ENCODE results near the gene ACP5.

The ACP5 gene

GRCh38 chr19:11547929-11548700, 29.3 kb downstream of the ACP5 start:
- DNase-seq (ENCODE audit: low spot score) = no peak

- no peak for DNase-seq (ENCODE audit: low spot score)
Observed at GRCh38 chr19:11541238-11541637, 36.2 kb downstream of the ACP5 start.

GRCh38 chr19:11540645-11541044, 36.8 kb downstream of the ACP5 start:
- DNase-seq (ENCODE audit: low spot score) = no peak

GRCh38 chr19:11539495-11540365, 37.7 kb downstream of the ACP5 start:
- no peak for DNase-seq (ENCODE audit: low spot score)

GRCh38 chr19:11538232-11539036, 39.0 kb downstream of the ACP5 start, which contains the start of gene CNN1:
Gene CNN1, plus strand, starts transcription at chr19:11538851. Its CDS starts 77 bp downstream, at chr19:11538928.
- peak; percentile 78 for DNase-seq (ENCODE audit: low spot score)

- peak; percentile 88 for DNase-seq (ENCODE audit: low spot score)
Observed at GRCh38 chr19:11535792-11536595, 41.5 kb downstream of the ACP5 start.

GRCh38 chr19:11534948-11535347, 42.5 kb downstream of the ACP5 start:
- no peak for DNase-seq (ENCODE audit: low spot score)

- DNase-seq (ENCODE audit: low spot score) = no peak
Observed at GRCh38 chr19:11534538-11534937, 42.9 kb downstream of the ACP5 start.

GRCh38 chr19:11530432-11530831, 47.0 kb downstream of the ACP5 start:
- no peak for DNase-seq (ENCODE audit: low spot score)

- peak; percentile 96 for DNase-seq (ENCODE audit: low spot score)
Observed at GRCh38 chr19:11528551-11529341, 48.7 kb downstream of the ACP5 start, which contains the start of gene ECSIT. Gene ECSIT, minus strand, starts transcription at chr19:11529134. Its CDS starts 9,964 bp downstream, at chr19:11519170.
